Measurements from ENCODE around the gene RAPGEF3.

The RAPGEF3 gene

GRCh38 chr12:47758834-47759690 is at the start of gene RAPGEF3:
RAPGEF3 (minus strand) TSS chr12:47758880; CDS start chr12:47758556, 324 bp downstream.
- DNase-seq = peak; percentile 75

GRCh38 chr12:47808050-47808449 is 49.4 kb upstream of the RAPGEF3 start:
- no peak for DNase-seq

GRCh38 chr12:47807338-47807737 is 48.7 kb upstream of the RAPGEF3 start:
- DNase-seq = no peak

- no peak for DNase-seq
These were observed 46.7 kb upstream of the RAPGEF3 start for GRCh38 chr12:47805417-47805816.

- no peak for DNase-seq
These were observed 45.5 kb upstream of the RAPGEF3 start for GRCh38 chr12:47804171-47804570.

- DNase-seq = no peak
These were observed 44.7 kb upstream of the RAPGEF3 start for GRCh38 chr12:47803191-47803875.

- no peak for DNase-seq
These were observed 43.6 kb upstream of the RAPGEF3 start for GRCh38 chr12:47802312-47802711.

- DNase-seq = no peak
These were observed 43.2 kb upstream of the RAPGEF3 start for GRCh38 chr12:47801904-47802246.

- DNase-seq = no peak
These were observed 42.7 kb upstream of the RAPGEF3 start for GRCh38 chr12:47801170-47801903.

- DNase-seq = no peak
These were observed 41.9 kb upstream of the RAPGEF3 start for GRCh38 chr12:47800582-47800981.

GRCh38 chr12:47799357-47799955 is 40.8 kb upstream of the RAPGEF3 start:
- DNase-seq = no peak

- DNase-seq = no peak
These were observed 39.8 kb upstream of the RAPGEF3 start for GRCh38 chr12:47798382-47798948.

GRCh38 chr12:47797441-47797840 is 38.8 kb upstream of the RAPGEF3 start:
- peak; percentile 54 for DNase-seq

- DNase-seq = no peak
These were observed 37.2 kb upstream of the RAPGEF3 start for GRCh38 chr12:47795814-47796411.

- DNase-seq = no peak
These were observed 36.6 kb upstream of the RAPGEF3 start for GRCh38 chr12:47795121-47795813.

- no peak for DNase-seq
These were observed 36.0 kb upstream of the RAPGEF3 start for GRCh38 chr12:47794679-47795078.

GRCh38 chr12:47793015-47793681 is 34.5 kb upstream of the RAPGEF3 start:
- DNase-seq = no peak

GRCh38 chr12:47791874-47792273 is 33.2 kb upstream of the RAPGEF3 start:
- no peak for DNase-seq

GRCh38 chr12:47791351-47791746 is 32.7 kb upstream of the RAPGEF3 start:
- no peak for DNase-seq

GRCh38 chr12:47790676-47791350 is 32.1 kb upstream of the RAPGEF3 start:
- no peak for DNase-seq
